Naive thymus-derived CD4-positive, alpha-beta T cell (primary cell): ENCODE measurements around the gene ALDOA. TPM values are rescaled to one million over a fixed set of nuclear protein-coding genes. Genes with fewer than 3 reads are reported as not detected.

Source experiments
- ATAC-seq: fragments of 150-1000 bp; cut with Tn5 transposase; 2 replicates; pipeline ENCODE4 v1.10.0; 2021; ENCODE audit warnings: mild to moderate bottlenecking, moderate library complexity
- CTCF ChIA-PET: fragments of 350-600 bp; sonication (Branson Sonifier 250); formaldehyde crosslinking; loops from one replicate; lab custom pipeline; 2021; ENCODE audit warnings: antibody characterized with exemption; lab: Charles Lee
- POLR2A ChIA-PET: fragments of 350-600 bp; sonication (Branson Sonifier 250); formaldehyde crosslinking; loops from one replicate; lab custom pipeline; 2021; ENCODE audit warnings: antibody characterized with exemption, inconsistent platforms; lab: Charles Lee
- DNase-seq, 9 donors: peaks; one replicate each; pipeline versions ENCODE4 v3.0.0 to v3.0.0-alpha.2; 2020 to 2022; ENCODE audit warnings: mixed read lengths in 1 of 9
- H3K27ac ChIP-seq: one replicate; pipeline ENCODE4 v1.7.0; 2013; ENCODE audit warnings: mild to moderate bottlenecking, low read depth, low read length, moderate library complexity
- H3K27me3 ChIP-seq, 2 donors: one replicate each; pipeline ENCODE4 v1.7.0; 2013; ENCODE audit warnings: low read length in 2 of 2, mild to moderate bottlenecking in 2 of 2, moderate library complexity in 2 of 2; ENCODE audit not compliant: control insufficient read depth in 2 of 2, insufficient read depth in 2 of 2
- H3K36me3 ChIP-seq, 3 experiments: 1 replicate in 2 of 3; 2 replicates in 1 of 3; pipeline ENCODE4 v1.7.0; 2013; ENCODE audit warnings: low read length in 3 of 3, mild to moderate bottlenecking in 3 of 3, moderate library complexity in 1 of 3; ENCODE audit not compliant: insufficient read depth in 3 of 3, control insufficient read depth in 2 of 3
- H3K4me1 ChIP-seq, 2 donors: one replicate each; pipeline ENCODE4 v1.7.0; 2013; ENCODE audit warnings: low read length in 2 of 2, mild to moderate bottlenecking in 2 of 2, moderate library complexity in 1 of 2; ENCODE audit not compliant: control insufficient read depth in 2 of 2, insufficient read depth in 2 of 2
- H3K4me3 ChIP-seq: 2 replicates; pipeline ENCODE4 v1.7.0; 2013; ENCODE audit warnings: mild to moderate bottlenecking, low read length
- H3K9me3 ChIP-seq, 3 experiments: 1 replicate in 2 of 3; 2 replicates in 1 of 3; pipeline ENCODE4 v1.7.0; 2013; ENCODE audit warnings: low read length in 3 of 3; ENCODE audit not compliant: control insufficient read depth in 2 of 3
- H3K27ac Mint-ChIP-seq, 9 donors: one replicate each; pipeline ENCODE4 v1.8.0; 2020 to 2022; ENCODE audit warnings: mixed read lengths in 9 of 9, mild to moderate bottlenecking in 8 of 9, moderate library complexity in 5 of 9, inconsistent platforms in 2 of 9
- H3K27me3 Mint-ChIP-seq, 5 donors: one replicate each; pipeline ENCODE4 v1.8.0; 2021 to 2022; ENCODE audit warnings: mixed read lengths in 5 of 5, mild to moderate bottlenecking in 1 of 5
- H3K36me3 Mint-ChIP-seq, 5 donors: one replicate each; pipeline ENCODE4 v1.8.0; 2020 to 2022; ENCODE audit warnings: mixed read lengths in 5 of 5, mild to moderate bottlenecking in 3 of 5, inconsistent platforms in 1 of 5
- H3K4me1 Mint-ChIP-seq, 7 donors: one replicate each; pipeline ENCODE4 v1.8.0; 2020 to 2022; ENCODE audit warnings: mixed read lengths in 7 of 7, mild to moderate bottlenecking in 3 of 7, inconsistent platforms in 1 of 7
- H3K4me3 Mint-ChIP-seq, 10 donors: one replicate each; pipeline ENCODE4 v1.8.0; 2020 to 2022; ENCODE audit warnings: mild to moderate bottlenecking in 10 of 10, mixed read lengths in 10 of 10, moderate library complexity in 6 of 10, inconsistent platforms in 2 of 10
- H3K9me3 Mint-ChIP-seq, 11 donors: one replicate each; pipeline ENCODE4 v1.8.0; 2020 to 2022; ENCODE audit warnings: mixed read lengths in 11 of 11, mild to moderate bottlenecking in 4 of 11, inconsistent platforms in 1 of 11, moderate library complexity in 1 of 11
- intact Hi-C, 2 donors: fragments of 100-400 bp; cut with micrococcal nuclease; formaldehyde crosslinking; loops; one replicate each; pipeline ENCODE4 v1.15.1; 2023
- polyA plus RNA-seq, 2 donors: library from polyadenylated mRNA; unstranded; fragments of 300-500 nt; fragmentation: Illumina TruSeq; gene quantifications; one replicate each; pipeline ENCODE4 v1.2.3, GENCODE V29; 2021
- total RNA-seq, 6 experiments: library from RNA in 5 of 6; stranded (reverse) in 5 of 6; gene quantifications; 1 replicate in 5 of 6; 2 replicates in 1 of 6; pipeline ENCODE4 v1.2.3 and lab custom pipeline; 2021 to 2026

Gene ALDOA
- total and polyA plus RNA-seq, 7 experiments from 2014 or later = 356 to 1,619 (median 627) TPM

DNA sequence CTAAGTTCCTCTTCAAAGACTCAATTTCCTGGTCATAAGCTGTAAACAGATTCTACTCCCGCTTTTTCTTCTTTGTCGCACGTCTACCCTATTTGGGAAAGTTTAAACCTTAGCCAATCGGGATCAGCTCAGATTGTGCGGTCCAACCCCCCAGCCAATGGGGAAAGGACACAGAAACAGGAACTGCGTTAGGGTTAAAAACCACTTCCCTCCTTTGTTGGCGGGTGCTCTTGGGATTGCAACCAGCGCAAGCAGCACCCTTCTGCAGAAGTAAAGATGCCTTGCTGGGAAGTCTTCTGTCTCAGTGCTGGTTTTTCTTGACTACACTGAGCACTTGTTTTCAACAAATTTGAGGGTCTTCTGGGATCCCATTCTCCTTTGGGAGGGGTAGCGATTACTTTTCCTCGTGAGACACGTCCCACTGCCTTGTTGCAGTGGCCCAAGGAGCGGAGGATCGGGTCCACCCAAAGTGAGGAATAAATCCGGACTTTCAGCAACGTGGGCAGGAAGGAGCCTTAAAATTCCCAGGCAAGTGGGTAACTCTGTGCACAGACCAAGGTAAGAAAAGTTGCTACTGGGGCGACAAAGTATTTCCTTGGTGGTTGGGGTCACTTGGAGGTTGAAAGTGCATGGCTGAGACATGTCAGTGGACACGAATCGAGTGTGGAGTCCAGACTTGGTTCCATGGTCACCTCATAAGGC, 31.5 kb downstream of the ALDOA start:
- Mint-ChIP-seq H3K27ac (peak overlapping the region; percentile 77 to 96 (median 94)), H3K4me1 (peaks cover 23 to 42% (median 31%) of the 10 kb centered on the region in 7 donors), H3K4me3 (peak overlapping the region; percentile 70 to 96 (median 82)), H3K36me3 (peaks cover 8 to 46% (median 32%) of the 10 kb centered on the region in 5 donors), H3K9me3 (peaks cover 0 to 45% (median 25%) of the 10 kb centered on the region in 11 donors), H3K27me3 (no peaks in the 10 kb centered on the region)
- POLR2A ChIA-PET = interaction anchor here (0.9 to 10.4 kb wide), 6 partner anchors 9 to 321 kb away, joined by 3 to 216 read pairs (median 84); partner anchors contain the start of genes ALDOA, CORO1A and PPP4C
- DNase-seq (peak in 7 of 9 donors; percentile 39 to 53 (median 47)), ATAC-seq (no peak)
- intact Hi-C loops = loop anchor here (1.0 to 10.0 kb wide), 10 partner anchors 22 to 598 kb away; partner anchors contain the start of genes MAPK3 (in 2 of the 2), ALDOA (in 1 of the 2), CORO1A (in 1 of the 2) and FBRS (in 1 of the 2)
- H3K27me3 ChIP-seq = no peaks in the 10 kb centered on the region
- CTCF ChIA-PET = interaction anchor here (0.6 kb wide), 1 partner anchor 83 kb away, joined by 3 read pairs; no protein-coding TSS in a partner anchor
- H3K4me1 ChIP-seq = peaks cover 26 to 33% of the 10 kb centered on the region in 2 donors
- peaks cover 4 to 27% (median 5%) of the 10 kb centered on the region in 3 experiments for H3K9me3 ChIP-seq
- peak overlapping the region; percentile 71 for H3K27ac ChIP-seq
- peak overlapping the region; percentile 52 for H3K4me3 ChIP-seq
- peaks cover 4 to 12% (median 7%) of the 10 kb centered on the region in 3 experiments for H3K36me3 ChIP-seq

DNA sequence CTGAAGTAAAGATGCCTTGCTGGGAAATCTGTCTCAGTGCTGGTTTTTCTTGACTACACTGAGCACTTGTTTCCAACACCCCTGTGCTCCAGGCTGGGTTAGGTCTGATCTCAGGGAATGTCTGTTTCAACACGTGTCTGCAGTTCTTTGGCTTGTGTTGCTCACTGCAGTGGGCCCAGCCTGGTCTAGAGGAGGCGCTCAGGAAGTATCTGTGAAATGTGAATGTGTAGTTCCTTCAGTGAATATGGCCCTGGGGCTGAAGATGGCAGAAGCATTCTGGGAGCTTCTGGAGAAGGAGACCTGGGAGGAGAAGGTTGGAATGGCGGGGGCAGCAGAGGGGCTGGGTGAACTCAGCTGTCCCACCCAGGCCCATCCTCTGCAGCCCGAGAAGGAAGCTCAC, 38.5 kb downstream of the ALDOA start:
- Mint-ChIP-seq H3K27ac (peak overlapping the region in 3 of 9 donors; percentile 28 to 57 (median 28)), H3K4me3 (no peak overlapping the region), H3K4me1 (peaks cover 0 to 3% (median 0%) of the 10 kb centered on the region in 7 donors), H3K27me3 (no peaks in the 10 kb centered on the region), H3K9me3 (peaks cover 0 to 22% (median 5%) of the 10 kb centered on the region in 11 donors), H3K36me3 (peaks cover 5 to 40% (median 21%) of the 10 kb centered on the region in 5 donors)
- ATAC-seq = no peak
- Histone ChIP-seq H3K4me3 (no peak overlapping the region), H3K36me3 (peaks cover 0 to 28% (median 0%) of the 10 kb centered on the region in 3 experiments), H3K4me1 (no peaks in the 10 kb centered on the region), H3K27ac (no peak overlapping the region), H3K27me3 (no peaks in the 10 kb centered on the region), H3K9me3 (no peaks in the 10 kb centered on the region)
- intact Hi-C loops = no loop called here
- no peak for DNase-seq
- CTCF ChIA-PET = interaction anchor here (1.0 kb wide), 1 partner anchor 12 kb away, joined by 6 read pairs; the partner anchor contains the start of gene TBX6
- POLR2A ChIA-PET = interaction anchor here (0.6 to 0.9 kb wide), 2 partner anchors 69 to 81 kb away, joined by 3 to 4 read pairs; no protein-coding TSS in a partner anchor

DNA sequence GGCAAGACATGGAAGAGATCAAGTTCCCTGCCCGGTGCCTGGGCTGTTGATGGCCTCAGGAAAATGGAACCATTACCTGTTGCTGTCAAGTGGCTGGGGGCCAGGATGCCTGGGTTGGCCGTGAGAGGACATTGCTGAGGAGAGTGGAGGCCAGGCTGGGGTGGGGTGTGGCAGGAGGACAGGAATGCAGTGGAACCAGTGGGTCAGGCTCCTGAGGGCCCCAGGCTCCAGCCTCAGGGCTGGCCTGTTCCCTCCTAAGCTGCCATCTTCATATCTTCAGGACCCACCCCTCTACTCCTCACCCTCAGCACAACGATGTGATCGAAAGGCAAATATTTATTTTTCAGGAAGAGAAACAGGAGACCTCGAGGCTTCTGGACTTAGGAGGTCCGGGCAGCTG, 38.9 kb downstream of the ALDOA start:
- POLR2A ChIA-PET = interaction anchor here (0.9 kb wide), 1 partner anchor 81 kb away, joined by 3 read pairs; no protein-coding TSS in a partner anchor
- intact Hi-C loops = no loop called here
- Histone ChIP-seq H3K27ac (no peak overlapping the region), H3K27me3 (no peaks in the 10 kb centered on the region), H3K4me1 (no peaks in the 10 kb centered on the region), H3K9me3 (no peaks in the 10 kb centered on the region), H3K36me3 (peaks cover 0 to 28% (median 0%) of the 10 kb centered on the region in 3 experiments), H3K4me3 (no peak overlapping the region)
- peak overlapping the region in 1 of 9 donors; percentile 57 for H3K27ac Mint-ChIP-seq
- H3K4me3 Mint-ChIP-seq = no peak overlapping the region
- H3K9me3 Mint-ChIP-seq = peaks cover 0 to 21% (median 3%) of the 10 kb centered on the region in 11 donors
- H3K4me1 Mint-ChIP-seq = peaks cover 0 to 3% (median 0%) of the 10 kb centered on the region in 7 donors
- ATAC-seq (no peak), DNase-seq (no peak)
- peaks cover 5 to 40% (median 21%) of the 10 kb centered on the region in 5 donors for H3K36me3 Mint-ChIP-seq
- no peaks in the 10 kb centered on the region for H3K27me3 Mint-ChIP-seq
- CTCF ChIA-PET = no interaction called here

DNA sequence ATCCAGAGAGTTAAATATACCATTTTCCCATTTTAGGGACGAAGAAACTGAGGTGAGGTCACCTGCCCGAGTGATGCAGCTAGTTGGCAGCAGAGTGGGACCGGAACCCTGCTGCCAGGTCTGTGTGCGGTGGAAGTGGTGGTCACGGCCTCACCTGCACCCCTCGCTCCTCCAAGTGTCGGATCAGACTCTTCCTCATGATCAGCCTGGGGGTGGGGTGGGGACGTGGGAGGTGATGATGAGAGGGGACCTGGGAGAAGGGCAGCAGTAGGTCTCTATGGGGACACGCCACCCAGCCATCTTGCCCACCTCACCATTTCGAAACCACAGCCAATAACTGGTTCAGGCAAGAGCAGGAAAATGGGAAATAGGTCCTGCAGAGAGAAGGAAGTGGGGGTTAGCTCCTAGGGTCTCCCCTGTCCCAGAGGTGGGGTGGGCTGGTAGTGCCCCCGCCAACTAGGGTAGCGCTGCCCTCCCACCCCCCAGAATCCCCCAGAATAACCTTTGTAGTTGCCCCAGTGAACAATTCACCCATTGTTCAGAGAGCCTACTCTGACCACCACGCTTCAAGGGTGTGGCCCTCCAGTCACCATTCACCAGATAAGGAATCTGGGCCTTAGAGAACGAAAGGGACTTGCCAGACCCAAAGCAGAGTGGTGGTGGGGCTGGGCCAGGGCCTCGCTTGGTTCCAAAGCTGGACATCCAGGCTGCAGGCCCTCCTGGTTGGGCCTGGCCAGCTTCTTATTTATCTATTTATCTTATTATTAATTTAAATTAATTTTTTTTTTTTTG, 42.7 kb downstream of the ALDOA start:
- Histone ChIP-seq H3K36me3 (peaks cover 0 to 48% (median 0%) of the 10 kb centered on the region in 3 experiments), H3K27me3 (no peaks in the 10 kb centered on the region), H3K27ac (no peak overlapping the region), H3K4me3 (no peak overlapping the region), H3K4me1 (no peaks in the 10 kb centered on the region), H3K9me3 (no peaks in the 10 kb centered on the region)
- Mint-ChIP-seq H3K27ac (no peak overlapping the region), H3K27me3 (no peaks in the 10 kb centered on the region), H3K9me3 (peaks cover 0 to 5% (median 0%) of the 10 kb centered on the region in 11 donors), H3K4me3 (no peak overlapping the region), H3K36me3 (peaks cover 5 to 49% (median 16%) of the 10 kb centered on the region in 5 donors), H3K4me1 (peaks cover 0 to 6% (median 3%) of the 10 kb centered on the region in 7 donors)
- ChIA-PET CTCF (no interaction called here), POLR2A (interaction anchor here (0.6 to 1.2 kb wide), 3 partner anchors 53 to 359 kb away, joined by 3 read pairs; no protein-coding TSS in a partner anchor)
- intact Hi-C loops = no loop called here
- ATAC-seq (no peak), DNase-seq (no peak)

DNA sequence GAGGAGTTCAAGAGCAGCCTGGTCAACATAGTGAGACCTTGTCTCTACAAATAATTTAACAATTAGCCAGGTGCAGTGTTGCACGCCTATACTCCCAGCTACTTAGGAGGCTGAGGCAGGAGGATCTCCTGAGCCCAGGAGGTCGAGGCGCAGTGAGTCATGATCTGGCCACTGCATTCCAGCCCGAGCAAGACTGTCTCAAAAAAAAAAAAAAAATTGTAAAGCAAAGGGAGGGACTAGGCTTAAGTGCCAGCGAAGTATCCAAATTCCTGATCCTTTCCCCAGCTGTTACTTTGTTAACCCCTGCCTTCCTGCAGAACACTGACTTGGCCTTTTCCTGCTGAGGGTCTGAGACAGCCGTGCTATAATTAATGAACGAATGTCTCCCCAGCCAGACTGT, 45.1 kb downstream of the ALDOA start:
- Histone ChIP-seq H3K36me3 (peaks cover 0 to 49% (median 0%) of the 10 kb centered on the region in 3 experiments), H3K27ac (no peak overlapping the region), H3K9me3 (no peaks in the 10 kb centered on the region), H3K27me3 (no peaks in the 10 kb centered on the region), H3K4me3 (no peak overlapping the region), H3K4me1 (no peaks in the 10 kb centered on the region)
- POLR2A ChIA-PET = interaction anchor here (3.8 to 12.0 kb wide), 2 partner anchors 19 to 74 kb away, joined by 18 to 116 read pairs; partner anchors contain the start of genes CORO1A and TBX6
- DNase-seq = no peak
- CTCF ChIA-PET = interaction anchor here (1.6 kb wide), 1 partner anchor 20 kb away, joined by 5 read pairs; the partner anchor contains the start of gene TBX6
- intact Hi-C loops = no loop called here
- Mint-ChIP-seq H3K9me3 (peaks cover 0 to 2% (median 0%) of the 10 kb centered on the region in 11 donors), H3K27me3 (no peaks in the 10 kb centered on the region), H3K4me3 (no peak overlapping the region), H3K36me3 (peaks cover 0 to 31% (median 7%) of the 10 kb centered on the region in 5 donors), H3K4me1 (peaks cover 6 to 14% (median 12%) of the 10 kb centered on the region in 7 donors), H3K27ac (peak overlapping the region in 1 of 9 donors; percentile 51)
- no peak for ATAC-seq
